Activated CD4-positive, alpha-beta T cell treated with anti-CD3 and anti-CD28 coated beads for 36 hours (primary cell): Measurements from ENCODE around the gene GULP1. TPM values are rescaled to one million over a fixed set of nuclear protein-coding genes. Genes with fewer than 3 reads are reported as not detected.
A peak's percentile ranks its signal among the peaks of the same experiment; 100 is the strongest.
"Not testable (repeated sequence)": the region's sequence is repeated elsewhere in the genome, so short reads cannot be mapped to it uniquely, and the experiment has no call there.

ENCODE experiments used
- ATAC-seq: fragments of 200-7000 bp; cut with Tn5 transposase; one replicate; pipeline ENCODE4 v1.10.0; 2021; ENCODE audit warnings: mild to moderate bottlenecking, moderate library complexity
- CTCF ChIA-PET: fragments of 350-600 bp; sonication (Branson Sonifier 250); formaldehyde crosslinking; loops from one replicate; lab custom pipeline; 2021; ENCODE audit warnings: antibody characterized with exemption; lab: Charles Lee
- POLR2A ChIA-PET: fragments of 350-600 bp; sonication (Branson Sonifier 250); formaldehyde crosslinking; loops from one replicate; lab custom pipeline; 2021; ENCODE audit warnings: antibody characterized with exemption, inconsistent platforms; lab: Charles Lee
- DNase-seq: peaks from one replicate; pipeline ENCODE4 v3.0.0-alpha.2; 2020
- H3K27ac Mint-ChIP-seq: one replicate; pipeline ENCODE4 v1.8.0; 2021; ENCODE audit warnings: mixed read lengths
- H3K27me3 Mint-ChIP-seq: one replicate; pipeline ENCODE4 v1.8.0; 2021; ENCODE audit warnings: mixed read lengths
- H3K36me3 Mint-ChIP-seq: one replicate; pipeline ENCODE4 v1.8.0; 2021; ENCODE audit warnings: low read depth, mixed read lengths
- H3K4me1 Mint-ChIP-seq: one replicate; pipeline ENCODE4 v1.8.0; 2021; ENCODE audit warnings: mixed read lengths
- H3K4me3 Mint-ChIP-seq: one replicate; pipeline ENCODE4 v1.8.0; 2021; ENCODE audit warnings: mild to moderate bottlenecking, moderate library complexity, mixed read lengths
- H3K9me3 Mint-ChIP-seq: one replicate; pipeline ENCODE4 v1.8.0; 2021; ENCODE audit warnings: low read depth, mixed read lengths
- intact Hi-C, 2 experiments: fragments of 100-400 bp; cut with DNase I in 1 of 2; cut with micrococcal nuclease in 1 of 2; formaldehyde crosslinking; loops; one replicate each; pipeline versions ENCODE4 v1.14.2 to v1.15.1; 2022 to 2024; cut with DNase I, micrococcal nuclease
- total RNA-seq, 2 experiments: library from RNA; stranded (reverse); gene quantifications; one replicate each; pipeline ENCODE4 v1.2.3, GENCODE V29; 2021

Gene GULP1
- total RNA-seq, 2 experiments from 2014 or later: not detected

GRCh38 chr2:188276255-188276654 is 15.4 kb upstream of the GULP1 start:
- Mint-ChIP-seq H3K27ac (no peak overlapping the region), H3K4me3 (no peak overlapping the region), H3K36me3 (no peaks in the 10 kb centered on the region), H3K4me1 (no peaks in the 10 kb centered on the region), H3K9me3 (no peaks in the 10 kb centered on the region), H3K27me3 (no peaks in the 10 kb centered on the region)
- intact Hi-C loops: no loop called here
- ChIA-PET CTCF (no interaction called here), POLR2A (no interaction called here)
- DNase-seq: no peak
- no peak for ATAC-seq

- H3K27ac Mint-ChIP-seq: no peak overlapping the region
- H3K36me3 Mint-ChIP-seq: no peaks in the 10 kb centered on the region
- H3K4me3 Mint-ChIP-seq: no peak overlapping the region
- DNase-seq: no peak
- peaks cover 2% of the 10 kb centered on the region for H3K27me3 Mint-ChIP-seq
- intact Hi-C loops: no loop called here
- CTCF ChIA-PET: interaction anchor here (0.8 kb wide), 1 partner anchor 17 kb away, joined by 3 read pairs; no protein-coding TSS in a partner anchor
- ATAC-seq: no peak
- no peaks in the 10 kb centered on the region for H3K4me1 Mint-ChIP-seq
- H3K9me3 Mint-ChIP-seq: no peaks in the 10 kb centered on the region
- POLR2A ChIA-PET: no interaction called here
Observed at GRCh38 chr2:188277786-188278185, 13.9 kb upstream of the GULP1 start.

GRCh38 chr2:188278388-188279092 is 13.1 kb upstream of the GULP1 start:
- Mint-ChIP-seq H3K4me1 (no peaks in the 10 kb centered on the region), H3K27ac (no peak overlapping the region), H3K36me3 (no peaks in the 10 kb centered on the region), H3K4me3 (no peak overlapping the region), H3K27me3 (peaks cover 2% of the 10 kb centered on the region), H3K9me3 (peaks cover 2% of the 10 kb centered on the region)
- ChIA-PET CTCF (interaction anchor here (0.8 kb wide), 1 partner anchor 18 kb away, joined by 3 read pairs; no protein-coding TSS in a partner anchor), POLR2A (no interaction called here)
- DNase-seq (no peak), ATAC-seq (no peak)
- intact Hi-C loops: no loop called here

- ChIA-PET POLR2A (no interaction called here), CTCF (no interaction called here)
- Mint-ChIP-seq H3K36me3 (no peaks in the 10 kb centered on the region), H3K4me1 (no peaks in the 10 kb centered on the region), H3K4me3 (no peak overlapping the region), H3K27ac (no peak overlapping the region), H3K27me3 (peaks cover 2% of the 10 kb centered on the region), H3K9me3 (peaks cover 2% of the 10 kb centered on the region)
- intact Hi-C loops: no loop called here
- ATAC-seq: no peak
- DNase-seq: no peak
Observed at GRCh38 chr2:188279093-188279445, 12.6 kb upstream of the GULP1 start.

- ChIA-PET POLR2A (no interaction called here), CTCF (no interaction called here)
- H3K4me1 Mint-ChIP-seq: no peaks in the 10 kb centered on the region
- peaks cover 2% of the 10 kb centered on the region for H3K9me3 Mint-ChIP-seq
- peaks cover 2% of the 10 kb centered on the region for H3K27me3 Mint-ChIP-seq
- no peak for ATAC-seq
- H3K27ac Mint-ChIP-seq: no peak overlapping the region
- intact Hi-C loops: no loop called here
- H3K36me3 Mint-ChIP-seq: no peaks in the 10 kb centered on the region
- DNase-seq: no peak
- H3K4me3 Mint-ChIP-seq: no peak overlapping the region
Observed at GRCh38 chr2:188280811-188281222, 10.9 kb upstream of the GULP1 start.

- intact Hi-C loops: no loop called here
- no peak overlapping the region for H3K4me3 Mint-ChIP-seq
- ATAC-seq (no peak), DNase-seq (no peak)
- POLR2A ChIA-PET: no interaction called here
- peaks cover 4% of the 10 kb centered on the region for H3K27me3 Mint-ChIP-seq
- H3K36me3 Mint-ChIP-seq: no peaks in the 10 kb centered on the region
- H3K4me1 Mint-ChIP-seq: no peaks in the 10 kb centered on the region
- peaks cover 4% of the 10 kb centered on the region for H3K9me3 Mint-ChIP-seq
- no peak overlapping the region for H3K27ac Mint-ChIP-seq
- CTCF ChIA-PET: interaction anchor here (0.6 kb wide), 1 partner anchor 664 kb away, joined by 3 read pairs; no protein-coding TSS in a partner anchor
Observed at GRCh38 chr2:188282907-188283306, 8.8 kb upstream of the GULP1 start.

GRCh38 chr2:188284251-188284650 is 7.4 kb upstream of the GULP1 start:
- H3K9me3 Mint-ChIP-seq, intact Hi-C loops, POLR2A ChIA-PET, H3K36me3 Mint-ChIP-seq, CTCF ChIA-PET, H3K4me3 Mint-ChIP-seq, ATAC-seq, H3K27ac Mint-ChIP-seq, H3K4me1 Mint-ChIP-seq, H3K27me3 Mint-ChIP-seq, DNase-seq: not testable (repeated sequence)

GRCh38 chr2:188285049-188285448 is 6.6 kb upstream of the GULP1 start:
- Mint-ChIP-seq H3K27me3 (peaks cover 9% of the 10 kb centered on the region), H3K4me3 (no peak overlapping the region), H3K9me3 (peaks cover 4% of the 10 kb centered on the region), H3K36me3 (no peaks in the 10 kb centered on the region), H3K27ac (no peak overlapping the region), H3K4me1 (no peaks in the 10 kb centered on the region)
- no peak for ATAC-seq
- CTCF ChIA-PET: no interaction called here
- POLR2A ChIA-PET: no interaction called here
- no peak for DNase-seq
- intact Hi-C loops: no loop called here

GRCh38 chr2:188285774-188286173 is 5.9 kb upstream of the GULP1 start:
- H3K9me3 Mint-ChIP-seq: peaks cover 4% of the 10 kb centered on the region
- ATAC-seq (no peak), DNase-seq (no peak)
- H3K27me3 Mint-ChIP-seq: peaks cover 12% of the 10 kb centered on the region
- no peak overlapping the region for H3K27ac Mint-ChIP-seq
- no peaks in the 10 kb centered on the region for H3K4me1 Mint-ChIP-seq
- no peak overlapping the region for H3K4me3 Mint-ChIP-seq
- intact Hi-C loops: no loop called here
- ChIA-PET POLR2A (no interaction called here), CTCF (no interaction called here)
- H3K36me3 Mint-ChIP-seq: no peaks in the 10 kb centered on the region

- Mint-ChIP-seq H3K27ac (no peak overlapping the region), H3K4me3 (peak overlapping the region; percentile 12), H3K9me3 (peaks cover 3% of the 10 kb centered on the region), H3K4me1 (peaks cover 6% of the 10 kb centered on the region), H3K36me3 (no peaks in the 10 kb centered on the region), H3K27me3 (peaks cover 40% of the 10 kb centered on the region)
- DNase-seq (no peak), ATAC-seq (no peak)
- ChIA-PET CTCF (interaction anchor here (0.6 kb wide), 1 partner anchor 1609 kb away, joined by 3 read pairs; no protein-coding TSS in a partner anchor), POLR2A (no interaction called here)
- intact Hi-C loops: no loop called here
Observed at GRCh38 chr2:188291142-188291616, 495 bp upstream of the GULP1 start.

- ATAC-seq: no peak
- intact Hi-C loops: no loop called here
- no peak overlapping the region for H3K27ac Mint-ChIP-seq
- ChIA-PET POLR2A (no interaction called here), CTCF (interaction anchor here (0.6 to 1.1 kb wide), 2 partner anchors 10 to 511 kb away, joined by 3 to 4 read pairs; no protein-coding TSS in a partner anchor)
- peaks cover 6% of the 10 kb centered on the region for H3K4me1 Mint-ChIP-seq
- no peaks in the 10 kb centered on the region for H3K36me3 Mint-ChIP-seq
- peak; percentile 7 for DNase-seq
- H3K9me3 Mint-ChIP-seq: peaks cover 3% of the 10 kb centered on the region
- peaks cover 40% of the 10 kb centered on the region for H3K27me3 Mint-ChIP-seq
- H3K4me3 Mint-ChIP-seq: no peak overlapping the region
Observed at GRCh38 chr2:188292348-188293239, 920 bp downstream of the GULP1 start.
